Transverse colon (tissue), 4 donors: ENCODE results near the gene LARP1.

Experiments
- POLR2A ChIP-seq: fragments of 450-650 bp; IDR thresholded peaks from one replicate; pipeline ENCODE4 v1.6.1; 2016; ENCODE audit warnings: antibody characterized with exemption, mild to moderate bottlenecking, moderate library complexity
- POLR2AphosphoS5 ChIP-seq, 3 donors: sonication (generic); formaldehyde crosslinking; IDR thresholded peaks; one replicate each; pipeline ENCODE4 v1.6.1; 2016; ENCODE audit warnings: antibody characterized with exemption in 3 of 3
- TF ChIP-seq, protein P1 (sequence below), 5 experiments: fragments of 200-600 bp in 3 of 5; fragments of 450-650 bp in 2 of 5; sonication (generic) in 3 of 5; IDR thresholded peaks; 1 replicate in 2 of 5; 2 replicates in 3 of 5; pipeline ENCODE4 v1.5.1; 2016 to 2017; ENCODE audit warnings: antibody characterized with exemption in 5 of 5, inconsistent platforms in 3 of 5, mild to moderate bottlenecking in 2 of 5, moderate library complexity in 1 of 5

DNA sequence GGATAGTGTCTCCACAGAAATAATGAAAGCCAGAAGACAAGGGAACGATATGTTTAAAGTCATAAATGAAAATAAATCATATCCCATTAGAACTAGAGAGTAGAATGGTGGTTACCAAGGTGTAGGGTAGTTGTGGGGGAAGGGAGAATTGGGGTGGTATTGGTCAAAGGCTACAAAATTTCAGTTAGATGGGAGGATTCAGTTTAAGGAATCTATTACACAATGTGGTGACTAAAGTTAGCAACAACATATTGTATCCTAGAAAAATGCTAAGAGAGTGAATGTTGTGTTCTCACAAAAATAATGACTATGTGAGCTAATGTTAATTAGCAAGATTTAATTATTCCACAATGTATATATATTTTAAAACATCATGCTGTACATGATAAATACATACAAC, 27.8 kb upstream of the LARP1 start:
- no peak for TF ChIP-seq POLR2A
- TF ChIP-seq, protein P1, sequence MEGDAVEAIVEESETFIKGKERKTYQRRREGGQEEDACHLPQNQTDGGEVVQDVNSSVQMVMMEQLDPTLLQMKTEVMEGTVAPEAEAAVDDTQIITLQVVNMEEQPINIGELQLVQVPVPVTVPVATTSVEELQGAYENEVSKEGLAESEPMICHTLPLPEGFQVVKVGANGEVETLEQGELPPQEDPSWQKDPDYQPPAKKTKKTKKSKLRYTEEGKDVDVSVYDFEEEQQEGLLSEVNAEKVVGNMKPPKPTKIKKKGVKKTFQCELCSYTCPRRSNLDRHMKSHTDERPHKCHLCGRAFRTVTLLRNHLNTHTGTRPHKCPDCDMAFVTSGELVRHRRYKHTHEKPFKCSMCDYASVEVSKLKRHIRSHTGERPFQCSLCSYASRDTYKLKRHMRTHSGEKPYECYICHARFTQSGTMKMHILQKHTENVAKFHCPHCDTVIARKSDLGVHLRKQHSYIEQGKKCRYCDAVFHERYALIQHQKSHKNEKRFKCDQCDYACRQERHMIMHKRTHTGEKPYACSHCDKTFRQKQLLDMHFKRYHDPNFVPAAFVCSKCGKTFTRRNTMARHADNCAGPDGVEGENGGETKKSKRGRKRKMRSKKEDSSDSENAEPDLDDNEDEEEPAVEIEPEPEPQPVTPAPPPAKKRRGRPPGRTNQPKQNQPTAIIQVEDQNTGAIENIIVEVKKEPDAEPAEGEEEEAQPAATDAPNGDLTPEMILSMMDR (IDR thresholded peaks at IDR 0.05), result no peak
- TF ChIP-seq POLR2AphosphoS5 (IDR thresholded peaks at IDR 0.05), result no peak
